Ishikawa (cell line): ENCODE measurements around the gene ACADL.

Source experiments
- CEBPB ChIP-seq: IDR thresholded peaks from 2 replicates; pipeline ENCODE4 v1.6.1; 2012
- CREB1 ChIP-seq: IDR thresholded peaks from 2 replicates; pipeline ENCODE4 v1.6.1; 2012; ENCODE audit warnings: low read depth
- EGR1 ChIP-seq: IDR thresholded peaks from 2 replicates; pipeline ENCODE4 v1.6.1; 2012
- EP300 ChIP-seq: IDR thresholded peaks from 2 replicates; pipeline ENCODE4 v1.6.1; 2012; ENCODE audit warnings: borderline replicate concordance
- FOXM1 ChIP-seq: IDR thresholded peaks from 2 replicates; pipeline ENCODE4 v1.6.1; 2012; ENCODE audit warnings: low read depth, borderline replicate concordance
- MAX ChIP-seq: IDR thresholded peaks from 2 replicates; pipeline ENCODE4 v1.6.1; 2012
- NFIC ChIP-seq: IDR thresholded peaks from 2 replicates; pipeline ENCODE4 v1.6.1; 2012
- RAD21 ChIP-seq: IDR thresholded peaks from 2 replicates; pipeline ENCODE4 v1.6.1; 2012; ENCODE audit warnings: low read depth
- REST ChIP-seq: IDR thresholded peaks from 2 replicates; pipeline ENCODE4 v1.6.1; 2012; ENCODE audit warnings: low read depth, mild to moderate bottlenecking
- TAF1 ChIP-seq: IDR thresholded peaks from 2 replicates; pipeline ENCODE4 v1.6.1; 2012; ENCODE audit warnings: low read depth, mild to moderate bottlenecking
- TCF12 ChIP-seq: IDR thresholded peaks from 2 replicates; pipeline ENCODE4 v1.6.1; 2012; ENCODE audit warnings: low read depth
- TEAD4 ChIP-seq: IDR thresholded peaks from 2 replicates; pipeline ENCODE4 v1.6.1; 2012
- USF1 ChIP-seq: IDR thresholded peaks from 2 replicates; pipeline ENCODE4 v1.6.1; 2012
- YY1 ChIP-seq: IDR thresholded peaks from 2 replicates; pipeline ENCODE4 v1.6.1; 2012; ENCODE audit warnings: low read depth
- ZBTB7A ChIP-seq: IDR thresholded peaks from 2 replicates; pipeline ENCODE4 v1.6.1; 2012; ENCODE audit warnings: low read depth

The ACADL gene

GRCh38 chr2:210224941-210225672, at the start of gene ACADL:
TSS of gene ACADL (minus strand) at chr2:210225447. CDS start at chr2:210225263, 184 bp downstream.
- no peak for TF ChIP-seq REST
- TF ChIP-seq ZBTB7A: peak; percentile 80
- no peak for TF ChIP-seq TEAD4
- no peak; the same call in 1 of the 2 replicates for TF ChIP-seq TCF12
- TF ChIP-seq EP300: no peak
- TF ChIP-seq TAF1: no peak; the same call in 1 of the 2 replicates
- TF ChIP-seq RAD21: no peak
- 0 out of 2 replicates have a peak, but pooled peaks have one; percentile 10 for TF ChIP-seq NFIC
- TF ChIP-seq CREB1: no peak
- no peak for TF ChIP-seq USF1
- no peak for TF ChIP-seq CEBPB
- TF ChIP-seq YY1: peak; percentile 63; the same call in 1 of the 2 replicates
- no peak for TF ChIP-seq EGR1
- TF ChIP-seq MAX: peak; percentile 71
- TF ChIP-seq FOXM1: no peak

- TF ChIP-seq ZBTB7A (no peak), TCF12 (no peak), RAD21 (no peak), REST (no peak), CEBPB (no peak), YY1 (no peak), TAF1 (no peak), EGR1 (no peak), NFIC (no peak), FOXM1 (no peak), USF1 (no peak), CREB1 (no peak), TEAD4 (no peak), MAX (no peak), EP300 (no peak)
These were observed 46.1 kb upstream of the ACADL start for GRCh38 chr2:210271300-210271699.

GRCh38 chr2:210269148-210269547, 43.9 kb upstream of the ACADL start:
- no peak for TF ChIP-seq EGR1
- TF ChIP-seq TEAD4: no peak
- TF ChIP-seq RAD21: no peak
- TF ChIP-seq ZBTB7A: no peak
- TF ChIP-seq EP300: no peak
- no peak for TF ChIP-seq NFIC
- no peak for TF ChIP-seq YY1
- TF ChIP-seq USF1: no peak
- TF ChIP-seq CREB1: no peak
- no peak for TF ChIP-seq CEBPB
- TF ChIP-seq TAF1: no peak
- no peak for TF ChIP-seq MAX
- no peak for TF ChIP-seq TCF12
- no peak for TF ChIP-seq FOXM1

- TF ChIP-seq ZBTB7A: no peak
- no peak for TF ChIP-seq EP300
- no peak for TF ChIP-seq USF1
- TF ChIP-seq FOXM1: no peak
- TF ChIP-seq TEAD4: no peak
- no peak for TF ChIP-seq REST
- TF ChIP-seq YY1: no peak
- TF ChIP-seq RAD21: no peak
- TF ChIP-seq NFIC: no peak
- TF ChIP-seq TCF12: no peak
- no peak for TF ChIP-seq CEBPB
These were observed 43.0 kb upstream of the ACADL start for GRCh38 chr2:210268281-210268680.
